ENCODE results near the gene AKNA. TPM values are rescaled to one million over a fixed set of nuclear protein-coding genes. Genes with fewer than 3 reads are reported as not detected.

AKNA gene
- total RNA-seq, 3 donors from 2014 or later, result 20.1 to 52.0 (median 35.7) TPM

GRCh38 chr9:114341152-114341830 lies 46.5 kb downstream of the AKNA start:
- Histone ChIP-seq H3K4me3 (no peak overlapping the region), H3K27ac (no peak overlapping the region), H3K27me3 (no peaks in the 10 kb centered on the region), H3K9me3 (no peaks in the 10 kb centered on the region), H3K36me3 (peaks cover 10% of the 10 kb centered on the region), H3K4me1 (no peaks in the 10 kb centered on the region)
- DNase-seq (ENCODE audit: low spot score in 2 of 2), result no peak
- TF ChIP-seq, protein P1, sequence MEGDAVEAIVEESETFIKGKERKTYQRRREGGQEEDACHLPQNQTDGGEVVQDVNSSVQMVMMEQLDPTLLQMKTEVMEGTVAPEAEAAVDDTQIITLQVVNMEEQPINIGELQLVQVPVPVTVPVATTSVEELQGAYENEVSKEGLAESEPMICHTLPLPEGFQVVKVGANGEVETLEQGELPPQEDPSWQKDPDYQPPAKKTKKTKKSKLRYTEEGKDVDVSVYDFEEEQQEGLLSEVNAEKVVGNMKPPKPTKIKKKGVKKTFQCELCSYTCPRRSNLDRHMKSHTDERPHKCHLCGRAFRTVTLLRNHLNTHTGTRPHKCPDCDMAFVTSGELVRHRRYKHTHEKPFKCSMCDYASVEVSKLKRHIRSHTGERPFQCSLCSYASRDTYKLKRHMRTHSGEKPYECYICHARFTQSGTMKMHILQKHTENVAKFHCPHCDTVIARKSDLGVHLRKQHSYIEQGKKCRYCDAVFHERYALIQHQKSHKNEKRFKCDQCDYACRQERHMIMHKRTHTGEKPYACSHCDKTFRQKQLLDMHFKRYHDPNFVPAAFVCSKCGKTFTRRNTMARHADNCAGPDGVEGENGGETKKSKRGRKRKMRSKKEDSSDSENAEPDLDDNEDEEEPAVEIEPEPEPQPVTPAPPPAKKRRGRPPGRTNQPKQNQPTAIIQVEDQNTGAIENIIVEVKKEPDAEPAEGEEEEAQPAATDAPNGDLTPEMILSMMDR (IDR thresholded peaks at IDR 0.05), result no peak
- TF ChIP-seq POLR2AphosphoS5 (IDR thresholded peaks at IDR 0.05), result no peak
- TF ChIP-seq POLR2A (IDR thresholded peaks at IDR 0.05), result no peak
- intact Hi-C loops (cut with DNase I; ENCODE audit: low total_unique reads), result no loop called here

DNA sequence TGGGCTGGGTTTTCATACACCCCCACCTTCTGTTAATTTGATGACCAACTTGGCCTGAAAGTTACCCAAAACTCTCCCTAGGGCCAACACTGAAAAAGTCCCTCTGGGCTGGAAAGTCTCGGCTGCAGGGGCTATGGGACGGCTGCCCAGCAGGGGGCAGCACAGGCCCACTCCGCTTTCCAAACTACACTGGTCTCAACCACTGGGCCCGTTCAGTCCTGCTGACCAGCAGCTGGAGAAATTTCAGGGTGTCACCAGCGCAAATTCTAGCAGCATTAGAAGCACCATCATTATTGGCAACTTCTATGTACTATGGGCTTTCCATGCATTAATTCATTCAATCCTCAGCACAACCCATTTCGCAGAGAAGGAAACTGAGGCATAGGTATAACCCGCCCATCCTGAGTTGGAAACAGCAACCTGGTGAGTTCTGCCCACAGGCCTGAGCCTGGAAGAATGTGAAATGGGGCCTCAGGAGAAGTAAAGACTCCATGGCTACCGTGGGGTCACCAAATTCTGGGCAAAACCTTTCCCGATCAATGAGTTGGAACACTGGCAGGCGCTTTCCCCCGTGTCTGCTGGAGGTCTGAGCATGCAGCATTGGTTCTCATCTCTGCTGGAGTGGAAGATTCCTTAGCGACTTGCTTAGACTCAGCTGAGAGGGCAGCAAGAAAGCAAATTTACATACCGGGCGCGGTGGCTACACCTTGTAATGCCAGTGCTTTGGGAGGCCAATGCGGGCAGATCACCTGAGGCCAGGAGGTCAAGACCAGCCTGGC lies 48.5 kb downstream of the AKNA start:
- Histone ChIP-seq H3K27ac (no peak overlapping the region), H3K4me1 (no peaks in the 10 kb centered on the region), H3K27me3 (no peaks in the 10 kb centered on the region), H3K9me3 (no peaks in the 10 kb centered on the region), H3K36me3 (peaks cover 6% of the 10 kb centered on the region), H3K4me3 (no peak overlapping the region)
- intact Hi-C loops (cut with DNase I; ENCODE audit: low total_unique reads), result no loop called here
- DNase-seq (ENCODE audit: low spot score in 2 of 2), result no peak
- TF ChIP-seq, protein P1 (IDR thresholded peaks at IDR 0.05), result peak in 2 of 3 donors; percentile 24 to 44
- no peak for TF ChIP-seq POLR2AphosphoS5 (IDR thresholded peaks at IDR 0.05)
- TF ChIP-seq POLR2A (IDR thresholded peaks at IDR 0.05), result no peak

- no peak for DNase-seq (ENCODE audit: low spot score in 2 of 2)
- H3K27me3 ChIP-seq, result no peaks in the 10 kb centered on the region
- no peaks in the 10 kb centered on the region for H3K9me3 ChIP-seq
- no peaks in the 10 kb centered on the region for H3K36me3 ChIP-seq
- no peaks in the 10 kb centered on the region for H3K4me1 ChIP-seq
- H3K27ac ChIP-seq, result no peak overlapping the region
- TF ChIP-seq, protein P1 (IDR thresholded peaks at IDR 0.05), result no peak
- TF ChIP-seq POLR2A (IDR thresholded peaks at IDR 0.05) (no peak), POLR2AphosphoS5 (IDR thresholded peaks at IDR 0.05) (no peak)
- no peak overlapping the region for H3K4me3 ChIP-seq
- intact Hi-C loops (cut with DNase I; ENCODE audit: low total_unique reads), result no loop called here
Observed at GRCh38 chr9:114338187-114338586, 49.6 kb downstream of the AKNA start.

- TF ChIP-seq, protein P1 (IDR thresholded peaks at IDR 0.05), result no peak
- no peak for TF ChIP-seq POLR2A (IDR thresholded peaks at IDR 0.05)
- no peak for TF ChIP-seq POLR2AphosphoS5 (IDR thresholded peaks at IDR 0.05)
- intact Hi-C loops (cut with DNase I; ENCODE audit: low total_unique reads), result no loop called here
- Histone ChIP-seq H3K4me1 (no peaks in the 10 kb centered on the region), H3K36me3 (no peaks in the 10 kb centered on the region), H3K9me3 (no peaks in the 10 kb centered on the region), H3K27me3 (no peaks in the 10 kb centered on the region), H3K27ac (no peak overlapping the region), H3K4me3 (no peak overlapping the region)
- no peak for DNase-seq (ENCODE audit: low spot score in 2 of 2)
Observed at GRCh38 chr9:114336699-114337395, 50.9 kb downstream of the AKNA start.
